ENCODE data around the gene EGFL7. TPM values are rescaled to one million over a fixed set of nuclear protein-coding genes. Genes with fewer than 3 reads are reported as not detected.
A peak's percentile ranks its signal among the peaks of the same experiment; 100 is the strongest.

The EGFL7 gene
- total RNA-seq, 1 donor from 2014 or later = 2.5 TPM

DNA sequence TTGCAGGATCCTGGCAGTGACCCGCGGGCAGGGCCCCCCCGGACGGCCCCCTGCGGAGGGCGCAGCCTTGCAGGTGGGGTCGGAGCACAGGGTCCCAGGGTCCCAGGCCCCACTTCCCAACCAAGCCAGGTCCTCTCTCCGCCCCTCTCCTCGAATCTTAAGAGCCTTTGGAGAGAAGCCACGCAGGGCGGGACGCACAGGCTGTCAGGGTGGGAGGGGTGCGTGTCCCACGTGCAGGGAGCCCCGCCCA, 18.4 kb upstream of the EGFL7 start:
- Mint-ChIP-seq H3K27me3 (ENCODE audit: insufficient read depth) (peaks cover 30% of the 10 kb centered on the region), H3K9me3 (no peaks in the 10 kb centered on the region), H3K4me1 (ENCODE audit: low read depth) (no peaks in the 10 kb centered on the region), H3K4me3 (no peak overlapping the region), H3K36me3 (ENCODE audit: low read depth) (no peaks in the 10 kb centered on the region), H3K27ac (no peak overlapping the region)
- no peak for DNase-seq (ENCODE audit: low spot score)
- intact Hi-C loops (cut with micrococcal nuclease) = loop anchor here (1.0 kb wide), 1 partner anchor 159 kb away; no protein-coding TSS in a partner anchor

DNA sequence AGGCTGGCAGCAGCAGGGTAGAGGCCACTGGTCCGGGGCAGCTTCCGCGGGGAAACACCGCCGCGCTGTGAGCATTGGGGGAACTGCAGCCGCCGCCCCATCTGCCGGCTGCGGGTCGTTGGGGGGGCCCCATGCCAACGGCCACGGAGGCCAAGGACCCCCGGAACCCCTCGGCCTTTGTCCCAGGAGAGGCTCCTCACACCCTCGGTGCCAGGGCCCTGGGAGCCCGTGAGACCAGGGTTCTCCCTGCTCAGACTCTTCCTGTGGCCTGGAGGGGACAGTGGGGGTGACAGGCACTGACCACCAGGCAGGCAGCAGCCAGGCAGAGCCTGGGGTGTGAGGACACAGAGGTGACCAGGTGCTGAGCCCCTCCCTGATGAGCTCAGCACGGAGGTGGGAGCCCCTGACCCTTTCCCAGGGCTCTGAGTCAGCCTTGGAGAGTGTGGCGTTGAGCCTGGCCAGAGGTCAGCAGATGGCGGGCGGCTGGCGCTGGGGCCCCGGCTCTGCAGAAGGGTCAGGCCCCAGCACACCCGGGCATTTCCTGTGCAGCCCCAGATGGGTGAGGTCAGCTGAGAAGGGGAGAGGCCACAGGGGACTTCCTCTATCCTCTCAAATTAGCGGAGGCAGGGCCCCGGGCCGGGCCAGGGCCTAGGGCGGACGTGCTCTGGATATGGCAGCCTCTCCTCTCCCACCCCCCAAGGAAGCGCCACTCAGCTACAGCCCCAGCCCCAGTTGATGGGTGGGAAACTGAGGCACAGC, 17.9 kb upstream of the EGFL7 start:
- Mint-ChIP-seq H3K27ac (no peak overlapping the region), H3K9me3 (no peaks in the 10 kb centered on the region), H3K27me3 (ENCODE audit: insufficient read depth) (peaks cover 33% of the 10 kb centered on the region), H3K4me3 (no peak overlapping the region), H3K4me1 (ENCODE audit: low read depth) (no peaks in the 10 kb centered on the region), H3K36me3 (ENCODE audit: low read depth) (no peaks in the 10 kb centered on the region)
- intact Hi-C loops (cut with micrococcal nuclease) = loop anchor here (1.0 kb wide), 1 partner anchor 159 kb away; no protein-coding TSS in a partner anchor
- DNase-seq (ENCODE audit: low spot score) = peak; percentile 54

DNA sequence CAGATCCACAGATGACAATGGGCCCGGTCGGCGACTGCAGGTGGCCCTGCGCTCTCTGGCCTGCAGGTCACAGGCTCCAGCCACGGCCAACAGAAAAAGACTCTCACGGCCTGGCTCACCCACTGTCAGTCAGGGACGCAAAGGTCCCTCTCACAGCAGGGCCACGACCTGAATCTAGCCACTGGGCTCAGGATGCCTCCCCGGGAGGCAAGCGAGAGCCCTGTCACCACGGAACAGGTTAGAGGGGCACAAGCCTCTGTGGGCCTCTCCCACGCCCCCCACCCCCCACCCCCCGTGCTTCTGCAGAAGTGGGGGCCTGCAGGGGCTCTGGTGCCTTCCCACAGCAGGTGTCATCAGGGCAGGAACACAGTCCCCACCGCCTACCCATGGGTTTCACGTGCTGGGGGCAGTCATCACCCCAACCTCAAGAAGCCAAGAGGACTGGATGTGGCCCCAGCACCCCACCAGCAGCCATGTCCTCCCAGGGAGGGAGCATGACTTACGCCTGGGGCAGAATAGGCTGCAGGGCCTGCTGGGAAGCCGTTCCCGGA, 17.3 kb upstream of the EGFL7 start:
- Mint-ChIP-seq H3K27ac (no peak overlapping the region), H3K4me3 (no peak overlapping the region), H3K36me3 (ENCODE audit: low read depth) (no peaks in the 10 kb centered on the region), H3K9me3 (no peaks in the 10 kb centered on the region), H3K4me1 (ENCODE audit: low read depth) (no peaks in the 10 kb centered on the region), H3K27me3 (ENCODE audit: insufficient read depth) (peaks cover 32% of the 10 kb centered on the region)
- DNase-seq (ENCODE audit: low spot score) = no peak
- intact Hi-C loops (cut with micrococcal nuclease) = no loop called here

DNA sequence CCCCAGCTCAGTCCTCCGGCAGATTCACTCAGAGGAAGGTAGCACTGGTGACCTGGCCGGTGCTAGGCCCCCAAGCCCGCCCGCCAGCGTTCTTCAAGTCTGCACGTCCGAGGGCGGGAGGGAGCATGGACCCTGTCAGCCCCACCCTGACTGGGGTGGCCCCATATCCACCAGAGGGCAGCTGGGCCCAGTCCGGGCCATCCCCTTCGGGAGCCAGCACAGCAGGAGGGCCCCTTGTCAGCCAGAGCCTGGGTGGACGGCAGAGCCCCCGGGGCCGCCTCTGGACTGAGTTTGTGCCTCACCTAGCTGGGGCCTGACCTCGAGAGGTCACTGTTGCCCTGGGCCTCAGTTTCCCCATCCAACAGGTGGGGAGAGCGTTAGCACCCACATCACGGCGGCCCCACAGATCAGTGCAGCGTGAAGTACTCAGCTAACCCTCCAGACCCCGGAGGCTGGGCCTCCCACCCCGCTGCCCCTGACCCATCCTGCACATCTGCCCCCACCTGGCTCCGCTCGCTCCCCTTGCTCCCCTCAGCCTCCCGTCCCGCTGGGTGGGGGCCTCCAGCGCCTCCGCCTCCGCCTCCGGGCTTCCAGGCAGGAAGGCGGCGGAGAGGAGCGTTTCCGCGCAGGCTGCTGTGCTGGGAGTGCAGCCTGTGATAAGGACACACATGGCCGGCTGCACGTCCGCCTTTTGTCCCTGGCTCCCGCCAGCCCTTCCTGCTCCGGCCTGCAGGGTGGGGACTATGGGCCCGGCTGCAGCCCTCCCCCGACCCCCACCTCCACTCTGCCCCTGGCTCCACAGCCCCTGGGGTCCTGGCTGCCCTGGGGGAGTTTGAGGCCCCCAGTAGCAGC, 16.6 kb upstream of the EGFL7 start:
- no peak overlapping the region for H3K27ac Mint-ChIP-seq
- H3K9me3 Mint-ChIP-seq = no peaks in the 10 kb centered on the region
- H3K4me1 Mint-ChIP-seq (ENCODE audit: low read depth) = no peaks in the 10 kb centered on the region
- no peak for DNase-seq (ENCODE audit: low spot score)
- no peaks in the 10 kb centered on the region for H3K36me3 Mint-ChIP-seq (ENCODE audit: low read depth)
- H3K4me3 Mint-ChIP-seq = no peak overlapping the region
- intact Hi-C loops (cut with micrococcal nuclease) = no loop called here
- peaks cover 32% of the 10 kb centered on the region for H3K27me3 Mint-ChIP-seq (ENCODE audit: insufficient read depth)

DNA sequence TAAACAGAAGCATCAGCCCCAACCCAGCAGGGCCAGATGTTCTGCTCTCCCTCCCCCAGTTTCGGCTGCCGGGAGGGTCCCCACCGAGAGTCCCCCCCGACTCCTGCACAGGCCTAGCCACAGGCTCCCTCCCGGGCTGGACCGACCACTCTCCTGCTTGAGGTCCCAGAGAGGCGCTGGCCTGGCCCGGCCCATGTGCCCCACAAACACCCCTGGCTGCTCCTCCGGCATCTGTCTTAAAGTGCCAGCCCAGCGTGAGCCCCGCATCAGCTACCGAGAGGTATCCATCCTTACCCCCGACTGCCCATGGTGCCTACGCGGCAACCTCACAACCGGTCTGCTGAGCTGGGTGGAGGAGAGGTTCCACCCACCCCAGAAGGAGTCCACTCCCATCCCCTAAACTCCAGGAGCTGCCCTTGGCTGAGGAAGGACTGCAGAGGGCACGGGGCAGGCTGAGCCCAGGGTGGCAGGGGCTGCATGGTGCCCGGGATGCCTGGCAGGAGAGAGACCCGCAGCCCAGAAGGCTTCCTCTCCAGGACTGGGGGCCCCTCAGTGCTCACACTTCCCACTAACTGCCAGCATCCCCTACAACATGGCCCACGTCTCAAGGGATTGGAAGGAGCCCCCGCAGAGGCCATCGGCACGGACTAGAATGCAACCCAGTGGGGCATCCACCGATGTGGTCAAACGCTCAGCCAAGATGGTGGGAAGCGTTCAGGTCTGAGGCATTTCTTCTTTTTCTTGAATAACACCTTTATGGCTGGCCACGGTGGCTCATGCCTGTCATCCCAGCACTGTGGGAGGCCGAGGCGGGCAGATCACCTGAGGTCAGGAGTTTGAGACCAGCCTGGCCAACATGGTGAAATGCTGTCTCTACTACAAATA, 15.6 kb upstream of the EGFL7 start:
- Mint-ChIP-seq H3K4me1 (ENCODE audit: low read depth) (no peaks in the 10 kb centered on the region), H3K9me3 (no peaks in the 10 kb centered on the region), H3K27me3 (ENCODE audit: insufficient read depth) (peaks cover 32% of the 10 kb centered on the region), H3K27ac (no peak overlapping the region), H3K4me3 (no peak overlapping the region), H3K36me3 (ENCODE audit: low read depth) (no peaks in the 10 kb centered on the region)
- no peak for DNase-seq (ENCODE audit: low spot score)
- intact Hi-C loops (cut with micrococcal nuclease) = no loop called here

DNA sequence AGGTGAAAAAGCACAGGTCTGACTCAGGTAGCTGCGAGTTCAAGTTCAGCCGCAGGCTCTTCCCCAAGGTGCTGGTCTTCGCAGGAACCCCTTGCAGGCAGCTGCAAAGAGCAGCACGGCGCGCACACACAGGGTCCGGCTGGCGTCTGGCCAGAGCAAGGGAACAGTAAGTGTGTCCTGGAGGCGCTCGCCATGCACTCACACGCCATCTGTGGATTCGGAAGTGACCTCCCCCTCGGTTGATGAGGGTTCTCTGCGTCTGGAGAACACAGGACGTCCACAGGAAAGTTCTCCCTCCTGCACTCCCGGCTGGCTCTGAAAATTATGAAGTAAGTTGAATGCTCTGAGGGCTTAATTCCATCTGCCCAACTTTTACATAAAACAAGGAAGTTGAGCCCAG, 14.0 kb upstream of the EGFL7 start:
- H3K4me3 Mint-ChIP-seq = no peak overlapping the region
- no peaks in the 10 kb centered on the region for H3K9me3 Mint-ChIP-seq
- no peaks in the 10 kb centered on the region for H3K36me3 Mint-ChIP-seq (ENCODE audit: low read depth)
- intact Hi-C loops (cut with micrococcal nuclease) = no loop called here
- H3K27me3 Mint-ChIP-seq (ENCODE audit: insufficient read depth) = peaks cover 20% of the 10 kb centered on the region
- no peak overlapping the region for H3K27ac Mint-ChIP-seq
- H3K4me1 Mint-ChIP-seq (ENCODE audit: low read depth) = no peaks in the 10 kb centered on the region
- DNase-seq (ENCODE audit: low spot score) = no peak

DNA sequence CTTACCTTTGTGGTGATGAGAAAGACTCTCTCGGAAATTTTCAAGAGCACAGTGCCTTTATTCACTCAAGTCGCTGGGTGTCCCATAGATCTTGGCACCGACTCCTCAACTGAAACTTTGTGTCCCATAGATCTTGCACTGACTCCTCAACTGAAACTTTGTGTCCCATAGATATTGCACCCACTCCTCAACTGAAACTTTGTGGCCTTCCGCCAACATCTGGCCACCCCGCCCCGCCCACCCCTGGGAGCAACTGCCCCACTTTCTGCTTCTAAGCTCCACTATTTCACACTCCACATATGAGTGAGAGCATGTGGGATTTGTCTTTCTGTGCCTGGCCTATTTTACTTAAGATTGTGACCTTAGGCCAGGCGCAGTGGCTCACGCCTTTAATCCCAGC, 12.7 kb upstream of the EGFL7 start:
- intact Hi-C loops (cut with micrococcal nuclease) = no loop called here
- H3K4me3 Mint-ChIP-seq = no peak overlapping the region
- H3K4me1 Mint-ChIP-seq (ENCODE audit: low read depth) = no peaks in the 10 kb centered on the region
- H3K27me3 Mint-ChIP-seq (ENCODE audit: insufficient read depth) = peaks cover 19% of the 10 kb centered on the region
- DNase-seq (ENCODE audit: low spot score) = no peak
- H3K27ac Mint-ChIP-seq = no peak overlapping the region
- no peaks in the 10 kb centered on the region for H3K9me3 Mint-ChIP-seq
- no peaks in the 10 kb centered on the region for H3K36me3 Mint-ChIP-seq (ENCODE audit: low read depth)

DNA sequence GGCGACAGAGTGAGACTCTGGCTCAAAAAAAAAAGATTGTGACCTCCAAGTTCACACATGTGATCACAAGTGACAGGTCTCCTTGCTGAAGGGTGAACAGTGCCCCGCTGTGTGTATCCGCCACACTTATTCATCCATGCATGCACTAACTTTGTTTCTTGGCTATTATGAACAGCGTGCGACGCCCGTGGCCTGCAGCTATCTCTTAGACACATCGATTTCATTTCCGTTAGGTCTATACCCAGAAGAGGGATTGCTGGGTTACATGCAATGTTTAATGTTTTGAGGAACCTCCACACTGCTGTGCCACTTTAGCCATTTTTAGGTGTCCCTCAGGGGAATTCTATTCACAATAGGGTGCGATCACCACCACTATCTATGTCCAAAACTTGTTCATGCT, 12.1 kb upstream of the EGFL7 start:
- DNase-seq (ENCODE audit: low spot score) = no peak
- Mint-ChIP-seq H3K36me3 (ENCODE audit: low read depth) (no peaks in the 10 kb centered on the region), H3K4me3 (no peak overlapping the region), H3K9me3 (no peaks in the 10 kb centered on the region), H3K27me3 (ENCODE audit: insufficient read depth) (peaks cover 20% of the 10 kb centered on the region), H3K4me1 (ENCODE audit: low read depth) (no peaks in the 10 kb centered on the region), H3K27ac (no peak overlapping the region)
- intact Hi-C loops (cut with micrococcal nuclease) = no loop called here

DNA sequence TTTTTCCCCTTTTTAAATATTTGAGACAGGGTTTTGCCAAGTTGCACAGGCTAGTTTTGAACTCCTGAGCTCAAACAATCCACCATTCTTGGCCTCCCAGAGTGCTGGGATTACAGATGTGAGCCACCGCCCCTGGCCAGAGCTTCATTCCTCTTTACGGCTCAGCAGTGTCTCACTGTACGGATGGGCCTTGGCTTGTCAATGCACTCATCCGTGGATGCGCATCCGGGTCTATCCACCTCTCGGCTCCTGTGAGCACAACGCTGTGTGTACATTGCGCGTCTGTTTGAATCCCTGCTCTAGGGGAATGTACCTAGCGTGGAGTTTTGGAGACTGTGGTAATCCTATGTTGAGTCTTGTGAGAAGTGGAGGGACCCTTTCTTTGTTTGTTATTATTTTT, 10.9 kb upstream of the EGFL7 start:
- Mint-ChIP-seq H3K27me3 (ENCODE audit: insufficient read depth) (peaks cover 28% of the 10 kb centered on the region), H3K36me3 (ENCODE audit: low read depth) (no peaks in the 10 kb centered on the region), H3K4me3 (no peak overlapping the region), H3K9me3 (no peaks in the 10 kb centered on the region), H3K4me1 (ENCODE audit: low read depth) (no peaks in the 10 kb centered on the region), H3K27ac (no peak overlapping the region)
- DNase-seq (ENCODE audit: low spot score) = no peak
- intact Hi-C loops (cut with micrococcal nuclease) = no loop called here

DNA sequence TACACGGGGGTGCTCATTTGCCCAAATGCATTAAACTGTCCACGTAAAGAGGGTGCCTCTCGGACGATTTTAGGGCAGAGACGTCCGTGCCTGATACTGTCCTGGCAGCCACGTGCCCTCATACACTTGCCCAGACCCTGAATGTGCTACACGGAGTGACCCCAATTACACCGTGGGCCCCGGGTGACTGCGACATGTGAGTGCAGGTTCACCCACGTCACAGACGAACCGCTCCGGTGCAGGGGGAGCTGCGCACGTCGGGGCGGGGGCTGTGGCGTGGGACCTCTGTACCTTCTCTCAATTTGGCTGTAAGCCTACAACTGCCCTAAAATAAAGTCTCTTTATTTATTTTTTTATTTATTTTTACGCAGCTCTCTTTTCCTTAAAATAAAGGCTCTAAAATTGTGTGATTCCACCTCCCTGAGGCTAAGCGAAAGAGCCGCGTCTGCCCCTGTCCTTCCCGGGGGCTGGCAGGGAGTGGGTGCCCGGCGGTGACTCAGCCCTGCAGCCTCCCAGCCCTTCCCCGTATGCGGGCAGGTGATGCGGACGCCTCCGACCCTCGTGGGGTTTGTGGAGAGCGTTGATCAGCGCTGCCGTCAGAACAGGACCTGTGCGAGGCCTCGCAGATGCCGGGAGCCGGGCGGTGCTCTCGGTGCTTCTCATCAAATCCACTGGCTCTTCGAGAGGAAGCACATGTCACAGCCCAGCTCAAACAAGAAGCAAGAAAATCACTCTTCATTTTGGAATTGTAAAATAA, 9.2 kb upstream of the EGFL7 start:
- intact Hi-C loops (cut with micrococcal nuclease) = no loop called here
- H3K4me3 Mint-ChIP-seq = no peak overlapping the region
- H3K4me1 Mint-ChIP-seq (ENCODE audit: low read depth) = no peaks in the 10 kb centered on the region
- H3K27me3 Mint-ChIP-seq (ENCODE audit: insufficient read depth) = peaks cover 37% of the 10 kb centered on the region
- DNase-seq (ENCODE audit: low spot score) = no peak
- no peaks in the 10 kb centered on the region for H3K9me3 Mint-ChIP-seq
- no peaks in the 10 kb centered on the region for H3K36me3 Mint-ChIP-seq (ENCODE audit: low read depth)
- no peak overlapping the region for H3K27ac Mint-ChIP-seq

DNA sequence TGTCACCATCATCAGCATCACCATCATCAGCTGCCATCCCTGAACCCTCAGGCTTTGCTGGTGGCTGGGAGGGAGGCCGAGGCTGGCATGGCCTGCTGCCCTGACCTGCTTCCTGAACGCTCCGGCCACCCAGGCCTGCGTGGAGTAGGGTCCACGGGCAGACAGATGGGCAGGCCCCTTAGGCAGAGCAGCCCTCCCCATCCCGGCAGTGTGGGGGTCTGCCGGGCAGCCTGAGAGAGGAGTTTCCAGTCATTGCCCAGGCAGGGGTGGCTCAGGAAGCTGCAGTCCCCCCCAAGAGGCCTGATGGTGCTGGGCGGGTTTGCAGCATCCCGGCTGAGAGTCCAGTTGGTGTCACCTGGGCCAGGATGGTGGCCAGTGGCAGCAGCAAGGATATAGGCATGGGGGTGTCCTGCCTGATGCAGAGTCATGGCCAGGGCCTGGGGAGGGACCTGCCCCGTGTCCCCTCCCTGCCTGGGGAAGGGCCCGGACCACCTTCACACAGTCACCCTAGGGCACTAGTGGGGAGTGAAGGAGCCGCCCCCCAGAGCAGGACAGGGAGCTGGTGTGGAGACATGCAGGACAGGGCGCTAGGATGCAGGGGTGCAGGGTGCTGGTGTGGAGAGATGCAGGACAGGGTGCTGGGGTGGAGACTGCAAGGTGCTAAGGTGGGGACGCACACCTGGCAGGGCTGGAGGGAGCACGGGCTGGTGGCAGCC, 7.7 kb upstream of the EGFL7 start:
- Mint-ChIP-seq H3K27ac (no peak overlapping the region), H3K36me3 (ENCODE audit: low read depth) (no peaks in the 10 kb centered on the region), H3K4me1 (ENCODE audit: low read depth) (no peaks in the 10 kb centered on the region), H3K4me3 (no peak overlapping the region), H3K9me3 (no peaks in the 10 kb centered on the region), H3K27me3 (ENCODE audit: insufficient read depth) (peaks cover 29% of the 10 kb centered on the region)
- intact Hi-C loops (cut with micrococcal nuclease) = no loop called here
- DNase-seq (ENCODE audit: low spot score) = no peak
